Measurements from ENCODE around the gene OCA2. TPM values are rescaled to one million over a fixed set of nuclear protein-coding genes. Genes with fewer than 3 reads are reported as not detected.

Gene OCA2
- polyA plus RNA-seq, 1 donor (not counting 4 experiments of a cell fraction or from before 2014, with no cell fraction given), result 0.05 TPM

- no peak for DNase-seq (ENCODE audit: low read depth, low spot score)
- Histone ChIP-seq H3K9ac (ENCODE audit: control insufficient read depth, extremely low read depth, insufficient read depth, low read length) (no peak overlapping the region), H3K4me1 (ENCODE audit: control insufficient read depth, extremely low read depth, insufficient read depth, low read length) (peaks cover 4% of the 10 kb centered on the region), H3K36me3 (ENCODE audit: control insufficient read depth in 2 of 2, extremely low read depth in 1 of 2, insufficient read depth in 2 of 2, low read length in 2 of 2) (peaks cover 6 to 19% of the 10 kb centered on the region in 2 experiments), H4K20me1 (ENCODE audit: control insufficient read depth, extremely low read depth, insufficient read depth, low read length) (peaks cover under 1% of the 10 kb centered on the region), H3K9me3 (ENCODE audit: control insufficient read depth, low read depth, low read length) (no peaks in the 10 kb centered on the region), H3K27ac (ENCODE audit: control insufficient read depth, insufficient read depth, low read length) (no peak overlapping the region), H3K27me3 (ENCODE audit: control insufficient read depth, extremely low read depth, insufficient read depth, low read length) (no peaks in the 10 kb centered on the region), H3K79me2 (ENCODE audit: control insufficient read depth, insufficient read depth, low read length) (no peaks in the 10 kb centered on the region), H3K4me3 (ENCODE audit: control insufficient read depth in 2 of 3, extremely low read depth in 1 of 3, insufficient read depth in 2 of 3, low read depth in 1 of 3, low read length in 3 of 3) (no peak overlapping the region), H3K4me2 (ENCODE audit: control insufficient read depth, extremely low read depth, insufficient read depth, low read depth, low read length) (no peak overlapping the region), H2AFZ (ENCODE audit: control insufficient read depth, low read length) (no peak overlapping the region), H3K9me1 (ENCODE audit: control insufficient read depth, extremely low read depth, insufficient read depth, low read length) (no peaks in the 10 kb centered on the region)
- dilution Hi-C loops (cut with MboI; ENCODE audit: extremely low pct_ligation_motif_present, low sequenced_read_pairs), result no loop called here
- TF ChIP-seq CTCF (optimal IDR thresholded peaks at IDR 0.05 in 1 of 3, IDR thresholded peaks at IDR 0.05 in 1 of 3, conservative IDR thresholded peaks at IDR 0.05 in 1 of 3; ENCODE audit: extremely low read depth in 1 of 3, insufficient read depth in 2 of 3, low read length in 3 of 3) (no peak), EZH2 (IDR thresholded peaks at IDR 0.05; ENCODE audit: low read length) (no peak)
- FAIRE-seq, result no peak
These were observed 28.9 kb upstream of the OCA2 start for GRCh38 chr15:28128031-28128430.

- H4K20me1 ChIP-seq (ENCODE audit: control insufficient read depth, extremely low read depth, insufficient read depth, low read length), result peaks cover 3% of the 10 kb centered on the region
- H3K4me1 ChIP-seq (ENCODE audit: control insufficient read depth, extremely low read depth, insufficient read depth, low read length), result peaks cover 7% of the 10 kb centered on the region
- no peaks in the 10 kb centered on the region for H3K9me3 ChIP-seq (ENCODE audit: control insufficient read depth, low read depth, low read length)
- dilution Hi-C loops (cut with MboI; ENCODE audit: extremely low pct_ligation_motif_present, low sequenced_read_pairs), result no loop called here
- H3K27me3 ChIP-seq (ENCODE audit: control insufficient read depth, extremely low read depth, insufficient read depth, low read length), result no peaks in the 10 kb centered on the region
- peaks cover 10 to 20% of the 10 kb centered on the region in 2 experiments for H3K36me3 ChIP-seq (ENCODE audit: control insufficient read depth in 2 of 2, extremely low read depth in 1 of 2, insufficient read depth in 2 of 2, low read length in 2 of 2)
- H2AFZ ChIP-seq (ENCODE audit: control insufficient read depth, low read length), result no peak overlapping the region
- H3K9me1 ChIP-seq (ENCODE audit: control insufficient read depth, extremely low read depth, insufficient read depth, low read length), result no peaks in the 10 kb centered on the region
- no peak for TF ChIP-seq EZH2 (IDR thresholded peaks at IDR 0.05; ENCODE audit: low read length)
- no peak overlapping the region for H3K4me3 ChIP-seq (ENCODE audit: control insufficient read depth in 2 of 3, extremely low read depth in 1 of 3, insufficient read depth in 2 of 3, low read depth in 1 of 3, low read length in 3 of 3)
- DNase-seq (ENCODE audit: low read depth, low spot score) (no peak), FAIRE-seq (no peak)
- no peak overlapping the region for H3K27ac ChIP-seq (ENCODE audit: control insufficient read depth, insufficient read depth, low read length)
- no peak overlapping the region for H3K4me2 ChIP-seq (ENCODE audit: control insufficient read depth, extremely low read depth, insufficient read depth, low read depth, low read length)
- H3K79me2 ChIP-seq (ENCODE audit: control insufficient read depth, insufficient read depth, low read length), result no peaks in the 10 kb centered on the region
- H3K9ac ChIP-seq (ENCODE audit: control insufficient read depth, extremely low read depth, insufficient read depth, low read length), result no peak overlapping the region
These were observed 27.9 kb upstream of the OCA2 start for GRCh38 chr15:28127036-28127435.
